Upper lobe of right lung (tissue), 1 donor: ENCODE results near the gene PPP1R2. TPM values are rescaled to one million over a fixed set of nuclear protein-coding genes. Genes with fewer than 3 reads are reported as not detected.

Experiments used
- ATAC-seq: fragments of 200-7000 bp; cut with Tn5 transposase; one replicate; pipeline ENCODE4 v1.9.1; 2020; ENCODE audit warnings: mild to moderate bottlenecking, moderate library complexity
- DNase-seq: peaks from one replicate; pipeline ENCODE4 v3.0.0-alpha.2; 2020
- H3K27ac ChIP-seq: fragments of 200-600 bp; one replicate; pipeline ENCODE4 v1.8.0; 2022
- H3K27me3 ChIP-seq: fragments of 200-600 bp; one replicate; pipeline ENCODE4 v1.8.0; 2022; ENCODE audit warnings: mild to moderate bottlenecking
- H3K36me3 ChIP-seq: fragments of 200-600 bp; one replicate; pipeline ENCODE4 v1.8.0; 2022
- H3K4me1 ChIP-seq: fragments of 200-600 bp; one replicate; pipeline ENCODE4 v1.8.0; 2022
- H3K4me3 ChIP-seq: fragments of 200-600 bp; one replicate; pipeline ENCODE4 v1.8.0; 2022; ENCODE audit warnings: mild to moderate bottlenecking
- H3K9me3 ChIP-seq: fragments of 200-600 bp; one replicate; pipeline ENCODE4 v1.8.0; 2022
- CTCF ChIP-seq: fragments of 200-600 bp; IDR thresholded peaks from one replicate; pipeline ENCODE4 v1.8.0; 2022; ENCODE audit warnings: antibody characterized with exemption
- intact Hi-C: fragments of 100-400 bp; cut with DNase I; formaldehyde crosslinking; loops from one replicate; pipeline ENCODE4 v1.11.0; 2022
- total RNA-seq: library from RNA; stranded (reverse); fragmentation: NEBNext Ultra II Directional; extraction: Animal tissue kit (Norgen Biotek cat#: 25700); gene quantifications from one replicate; pipeline ENCODE4 v1.2.1, GENCODE V29; 2021
- donor health status: DM: no; HTN: yes; CAD: no; lungs with severe emphysema.

Gene PPP1R2
- total RNA-seq, 1 donor from 2014 or later, result 46.3 TPM

- no peak for ATAC-seq
- no peak overlapping the region for H3K27ac ChIP-seq
- no peaks in the 10 kb centered on the region for H3K36me3 ChIP-seq
- no peak for TF ChIP-seq CTCF
- no peaks in the 10 kb centered on the region for H3K9me3 ChIP-seq
- H3K4me1 ChIP-seq, result no peaks in the 10 kb centered on the region
- H3K4me3 ChIP-seq, result no peak overlapping the region
- intact Hi-C loops, result no loop called here
- no peak for DNase-seq
- H3K27me3 ChIP-seq, result peaks cover 5% of the 10 kb centered on the region
Observed at GRCh38 chr3:195571361-195571760, 28.2 kb upstream of the PPP1R2 start.

GRCh38 chr3:195570912-195571311, 27.8 kb upstream of the PPP1R2 start:
- TF ChIP-seq CTCF, result no peak
- intact Hi-C loops, result no loop called here
- DNase-seq, result no peak
- no peaks in the 10 kb centered on the region for H3K4me1 ChIP-seq
- H3K4me3 ChIP-seq, result no peak overlapping the region
- ATAC-seq, result no peak
- H3K27me3 ChIP-seq, result peaks cover 5% of the 10 kb centered on the region
- H3K9me3 ChIP-seq, result no peaks in the 10 kb centered on the region
- H3K36me3 ChIP-seq, result no peaks in the 10 kb centered on the region
- H3K27ac ChIP-seq, result no peak overlapping the region

GRCh38 chr3:195570344-195570743, 27.2 kb upstream of the PPP1R2 start:
- intact Hi-C loops, result no loop called here
- ATAC-seq (no peak), DNase-seq (no peak)
- no peak for TF ChIP-seq CTCF
- H3K4me1 ChIP-seq, result no peaks in the 10 kb centered on the region
- H3K27me3 ChIP-seq, result peaks cover 6% of the 10 kb centered on the region
- no peaks in the 10 kb centered on the region for H3K36me3 ChIP-seq
- no peak overlapping the region for H3K4me3 ChIP-seq
- no peaks in the 10 kb centered on the region for H3K9me3 ChIP-seq
- H3K27ac ChIP-seq, result no peak overlapping the region

DNA sequence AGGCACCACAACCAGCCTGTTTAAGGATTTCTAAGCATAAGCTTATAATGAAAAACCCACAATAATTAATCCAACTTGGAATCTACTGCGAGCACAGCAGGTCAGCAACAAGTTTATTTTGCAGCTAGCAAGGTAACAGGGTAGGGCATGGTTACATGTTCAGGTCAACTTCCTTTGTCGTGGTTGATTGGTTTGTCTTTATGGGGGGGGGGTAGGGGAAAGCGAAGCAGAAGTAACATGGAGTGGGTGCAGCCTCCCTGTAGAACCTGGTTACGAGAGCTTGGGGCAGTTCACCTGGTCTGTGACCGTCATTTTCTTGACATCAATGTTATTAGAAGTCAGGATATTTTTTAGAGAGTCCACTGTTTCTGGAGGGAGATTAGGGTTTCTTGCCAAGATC, 25.5 kb upstream of the PPP1R2 start:
- Histone ChIP-seq H3K27me3 (peaks cover 11% of the 10 kb centered on the region), H3K36me3 (no peaks in the 10 kb centered on the region), H3K27ac (no peak overlapping the region), H3K4me3 (no peak overlapping the region), H3K9me3 (no peaks in the 10 kb centered on the region), H3K4me1 (no peaks in the 10 kb centered on the region)
- no peak for TF ChIP-seq CTCF
- no peak for ATAC-seq
- DNase-seq, result no peak
- intact Hi-C loops, result no loop called here

DNA sequence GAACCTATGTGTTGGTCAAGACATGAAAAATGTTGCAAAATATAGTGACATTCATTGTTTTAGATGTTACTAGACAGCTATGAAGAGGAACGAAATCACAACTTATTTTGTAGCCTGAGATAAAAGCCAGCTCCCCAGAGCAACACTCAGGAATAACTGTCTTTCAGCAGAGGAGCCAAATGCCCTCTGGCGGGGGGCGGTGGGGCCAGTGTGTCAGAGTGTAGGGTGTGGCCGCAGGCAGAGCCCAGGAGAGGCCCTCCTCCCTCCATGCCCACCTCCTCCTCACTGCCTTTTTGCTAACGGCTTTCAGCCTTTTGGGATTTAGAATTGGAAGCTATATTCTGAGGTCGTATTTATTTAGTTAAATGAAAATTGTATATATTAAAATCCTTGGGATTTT, 23.7 kb upstream of the PPP1R2 start:
- no peak for DNase-seq
- no peak overlapping the region for H3K4me3 ChIP-seq
- intact Hi-C loops, result no loop called here
- H3K9me3 ChIP-seq, result no peaks in the 10 kb centered on the region
- TF ChIP-seq CTCF, result no peak
- peaks cover 11% of the 10 kb centered on the region for H3K27me3 ChIP-seq
- H3K27ac ChIP-seq, result no peak overlapping the region
- H3K4me1 ChIP-seq, result no peaks in the 10 kb centered on the region
- ATAC-seq, result no peak
- no peaks in the 10 kb centered on the region for H3K36me3 ChIP-seq

- intact Hi-C loops, result no loop called here
- peaks cover 11% of the 10 kb centered on the region for H3K27me3 ChIP-seq
- no peak overlapping the region for H3K27ac ChIP-seq
- H3K9me3 ChIP-seq, result no peaks in the 10 kb centered on the region
- ATAC-seq (no peak), DNase-seq (no peak)
- H3K4me3 ChIP-seq, result no peak overlapping the region
- no peaks in the 10 kb centered on the region for H3K36me3 ChIP-seq
- H3K4me1 ChIP-seq, result no peaks in the 10 kb centered on the region
- no peak for TF ChIP-seq CTCF
Observed at GRCh38 chr3:195565716-195566115, 22.6 kb upstream of the PPP1R2 start.
